ENCODE measurements around the gene HPSE2.

GRCh38 chr10:98517672-98518071 lies 718.0 kb downstream of the HPSE2 start:
- no peak for TF ChIP-seq CTCF (conservative IDR thresholded peaks at IDR 0.05)
- TF ChIP-seq EZH2 (IDR thresholded peaks at IDR 0.05; ENCODE audit: low read depth): no peak

Data from PC-9 (cell line).